Suppressor macrophage treated with lipopolysaccharide for 4 hours (primary cell): Measurements from ENCODE around the gene MZB1.
"Not testable (repeated sequence)": the region's sequence is repeated elsewhere in the genome, so short reads cannot be mapped to it uniquely, and the experiment has no call there.

Experiments
- DNase-seq: peaks from one replicate; pipeline ENCODE4 v3.0.0-alpha.2; 2020

The MZB1 gene

GRCh38 chr5:139371482-139372435 is 18.0 kb downstream of the MZB1 start:
- no peak for DNase-seq

- DNase-seq: no peak
These were observed 20.5 kb downstream of the MZB1 start for GRCh38 chr5:139369181-139369580.

GRCh38 chr5:139368613-139369012 is 21.1 kb downstream of the MZB1 start:
- peak; percentile 7 for DNase-seq

GRCh38 chr5:139364466-139364865 is 25.2 kb downstream of the MZB1 start:
- DNase-seq: no peak

GRCh38 chr5:139363937-139364336 is 25.8 kb downstream of the MZB1 start:
- DNase-seq: no peak

GRCh38 chr5:139361835-139362429 is 27.8 kb downstream of the MZB1 start:
- peak; percentile 17 for DNase-seq

- DNase-seq: no peak
These were observed 29.3 kb downstream of the MZB1 start for GRCh38 chr5:139360384-139360783.

- no peak for DNase-seq
These were observed 31.6 kb downstream of the MZB1 start for GRCh38 chr5:139358064-139358463.

- DNase-seq: not testable (repeated sequence)
These were observed 33.8 kb downstream of the MZB1 start for GRCh38 chr5:139355900-139356299.

GRCh38 chr5:139354186-139354585 is 35.5 kb downstream of the MZB1 start:
- no peak for DNase-seq

- DNase-seq: not testable (repeated sequence)
These were observed 41.9 kb downstream of the MZB1 start for GRCh38 chr5:139347863-139348262.

GRCh38 chr5:139345442-139345841 is 44.3 kb downstream of the MZB1 start:
- DNase-seq: not testable (repeated sequence)

- no peak for DNase-seq
These were observed 45.5 kb downstream of the MZB1 start for GRCh38 chr5:139344177-139344576.

- DNase-seq: no peak
These were observed 46.2 kb downstream of the MZB1 start for GRCh38 chr5:139343476-139343875.

GRCh38 chr5:139342423-139342723 is 47.3 kb downstream of the MZB1 start:
- no peak for DNase-seq

- peak; percentile 97 for DNase-seq
These were observed 47.9 kb downstream of the MZB1 start, which contains the start of gene PAIP2 for GRCh38 chr5:139341689-139342422. Gene PAIP2 (plus strand): TSS chr5:139341854. CDS start chr5:139363785, 21,931 bp downstream.

GRCh38 chr5:139341187-139341688 is 48.5 kb downstream of the MZB1 start:
- DNase-seq: no peak

- no peak for DNase-seq
These were observed 49.7 kb downstream of the MZB1 start for GRCh38 chr5:139340051-139340450.
